GM19043 (cell line): ENCODE measurements around the gene PBX3.

Experiments used
- ATAC-seq: cut with Tn5 transposase; IDR thresholded peaks from one replicate; pipeline ENCODE4 v1.9.1; 2021; ENCODE audit warnings: low read depth; ENCODE audit not compliant: unreplicated experiment

The PBX3 gene

DNA sequence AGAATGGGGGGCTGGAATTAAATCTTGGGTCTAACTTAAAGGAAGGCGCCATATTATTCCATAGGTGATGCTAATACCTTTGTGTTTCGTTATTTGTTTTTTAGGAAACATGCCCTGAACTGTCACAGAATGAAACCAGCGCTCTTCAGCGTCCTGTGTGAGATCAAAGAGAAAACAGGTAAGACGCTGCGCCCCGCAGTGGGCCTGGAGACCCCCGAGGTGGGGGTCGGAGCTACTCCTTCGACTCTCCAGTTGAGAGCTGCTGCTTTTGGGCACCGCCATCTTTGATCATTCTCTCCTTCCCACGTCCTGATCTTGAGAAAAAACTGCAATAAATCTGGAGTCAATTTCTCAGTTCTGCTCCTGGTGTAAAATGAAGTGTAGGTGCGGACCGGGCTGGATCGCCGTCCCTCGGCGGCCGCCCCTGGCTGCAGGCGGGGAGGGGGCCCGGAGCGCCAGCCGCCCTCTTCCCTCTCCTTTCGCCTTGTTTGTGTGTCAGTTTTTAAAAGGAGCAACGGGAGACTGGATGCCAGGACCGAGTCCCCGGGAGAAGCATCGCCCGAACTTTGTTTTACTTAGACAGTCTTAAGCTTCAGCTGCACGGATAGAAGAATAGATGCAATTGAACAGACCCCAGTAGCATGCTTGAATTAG is 1.4 kb downstream of the PBX3 start:
- no peak for ATAC-seq

DNA sequence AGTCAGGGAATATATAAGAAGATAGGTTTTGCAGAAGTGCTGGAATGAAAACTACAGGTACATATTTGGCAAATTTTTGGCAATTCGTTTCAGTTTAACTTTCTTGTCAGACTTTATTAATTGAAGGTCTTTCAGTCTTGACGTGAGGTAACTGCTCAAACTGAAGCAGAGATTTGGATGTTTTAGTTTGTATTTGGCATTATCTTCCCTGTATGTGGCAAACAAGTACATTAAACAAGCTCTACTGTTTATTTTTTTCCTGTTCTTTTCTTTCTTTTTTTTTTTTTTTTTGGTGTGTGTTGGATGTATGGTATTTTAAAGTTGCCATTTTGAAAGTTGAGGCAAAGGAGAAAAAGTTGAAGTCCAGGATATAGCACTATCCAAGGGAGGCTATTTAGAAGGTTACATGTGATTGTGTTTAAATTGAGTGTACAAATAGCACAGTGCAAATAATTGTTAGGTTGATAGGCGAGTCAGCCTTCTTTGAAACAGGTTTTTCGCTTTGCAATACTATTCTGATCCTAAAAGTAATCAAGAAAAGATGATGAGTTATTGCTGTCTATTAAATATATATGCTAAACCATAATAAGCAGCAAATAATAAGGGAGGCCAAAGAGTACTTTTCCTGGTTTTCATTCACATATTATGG is 2.2 kb downstream of the PBX3 start:
- no peak for ATAC-seq

GRCh38 chr9:125749951-125750626 is 2.9 kb downstream of the PBX3 start:
- no peak for ATAC-seq

- no peak for ATAC-seq
Observed at GRCh38 chr9:125750627-125751011, 3.4 kb downstream of the PBX3 start.

GRCh38 chr9:125752070-125752628 is 5.0 kb downstream of the PBX3 start:
- no peak for ATAC-seq

DNA sequence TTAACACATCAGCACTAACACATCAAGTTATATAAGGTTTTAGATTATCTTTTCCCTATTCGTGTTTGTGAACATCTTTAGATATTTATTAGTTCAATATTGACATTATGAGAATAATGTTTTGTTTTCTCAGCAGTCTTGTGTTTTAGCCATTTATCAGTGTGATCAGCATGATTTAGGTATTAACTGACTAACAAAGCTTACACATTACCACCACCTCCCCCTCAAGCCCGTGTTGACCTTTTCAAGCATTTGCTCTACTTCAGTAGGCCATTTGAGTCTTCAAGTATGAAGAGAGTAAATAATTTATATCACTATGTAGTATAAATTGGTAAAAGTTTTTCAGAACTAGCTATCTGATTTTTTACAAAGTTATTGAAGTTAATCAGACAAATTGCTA is 6.9 kb downstream of the PBX3 start:
- ATAC-seq, result no peak

DNA sequence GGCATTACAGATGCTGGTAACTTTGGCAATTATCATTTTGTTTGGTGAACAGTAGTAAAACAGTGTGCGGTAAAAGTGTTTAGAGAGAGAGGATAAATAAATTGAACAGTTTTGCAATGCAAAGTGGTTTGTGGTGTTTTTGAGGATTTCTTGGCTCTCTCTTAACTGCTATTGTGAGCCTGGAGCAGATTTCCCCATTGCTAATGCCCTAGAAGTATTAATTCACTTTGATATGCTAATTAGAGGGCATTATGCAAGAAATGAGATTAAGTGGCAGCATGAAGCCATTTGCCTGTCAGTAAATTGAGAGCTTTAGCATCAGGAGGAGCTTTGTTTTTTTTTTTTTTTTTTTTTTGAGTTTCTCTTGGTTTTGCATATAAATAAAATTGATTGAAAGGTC is 8.2 kb downstream of the PBX3 start:
- ATAC-seq, result no peak

- ATAC-seq, result no peak
Observed at GRCh38 chr9:125756518-125756917, 9.3 kb downstream of the PBX3 start.

DNA sequence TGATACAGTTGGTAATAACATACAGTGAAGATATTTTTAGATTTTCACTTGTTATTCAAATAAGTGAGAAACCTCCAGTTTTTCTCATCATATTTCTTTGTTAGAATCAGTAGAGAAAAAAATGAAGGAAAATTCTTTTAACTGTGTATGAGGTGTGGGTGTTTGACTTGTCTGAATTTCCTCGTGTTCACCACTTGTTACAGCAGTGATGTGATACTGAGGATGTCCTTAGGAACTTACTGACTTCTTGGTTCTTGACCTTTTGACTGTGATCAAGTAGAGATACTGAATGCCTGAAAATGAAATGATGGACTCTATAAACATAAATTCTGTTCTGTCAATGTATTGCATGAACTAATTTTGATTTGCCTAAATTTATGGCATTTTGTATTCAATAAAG is 10.7 kb downstream of the PBX3 start:
- ATAC-seq, result no peak

- ATAC-seq, result no peak
Observed at GRCh38 chr9:125758986-125759763, 12.0 kb downstream of the PBX3 start.

DNA sequence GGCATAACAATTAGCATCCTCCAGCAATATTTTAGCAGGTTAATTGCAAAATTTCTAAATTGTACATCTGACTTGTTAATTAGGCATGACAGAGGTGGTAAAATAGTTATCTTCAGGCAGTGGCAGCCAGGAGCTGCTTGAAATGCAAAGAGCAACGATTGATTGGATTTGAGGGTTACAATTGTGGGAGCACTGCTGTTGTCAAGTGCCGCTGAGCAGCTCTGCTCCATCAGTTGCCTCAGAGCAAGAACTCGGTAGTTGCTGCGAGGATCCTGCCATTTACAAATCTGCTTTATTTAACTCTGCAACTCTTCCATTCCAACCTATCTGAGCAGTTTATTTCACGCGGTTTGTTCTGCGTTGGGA is 12.6 kb downstream of the PBX3 start:
- ATAC-seq, result no peak

DNA sequence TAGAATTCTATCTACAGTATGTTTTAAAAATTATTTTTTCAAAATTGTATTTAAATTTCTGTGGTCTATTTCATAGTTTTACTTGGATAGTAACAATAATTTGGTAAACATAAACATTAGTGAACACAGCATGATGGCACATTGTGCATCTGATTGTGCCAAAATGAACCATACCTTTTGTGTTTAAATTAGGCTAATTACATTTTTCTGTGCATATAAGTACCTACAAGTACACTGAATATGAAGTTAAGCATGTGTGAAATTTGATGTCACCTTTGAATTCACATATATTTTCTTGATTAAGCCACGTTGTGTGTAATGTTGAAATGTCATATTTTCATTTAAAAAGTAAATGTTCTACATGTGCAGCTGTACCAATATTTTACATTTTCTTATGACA is 13.4 kb downstream of the PBX3 start:
- no peak for ATAC-seq

DNA sequence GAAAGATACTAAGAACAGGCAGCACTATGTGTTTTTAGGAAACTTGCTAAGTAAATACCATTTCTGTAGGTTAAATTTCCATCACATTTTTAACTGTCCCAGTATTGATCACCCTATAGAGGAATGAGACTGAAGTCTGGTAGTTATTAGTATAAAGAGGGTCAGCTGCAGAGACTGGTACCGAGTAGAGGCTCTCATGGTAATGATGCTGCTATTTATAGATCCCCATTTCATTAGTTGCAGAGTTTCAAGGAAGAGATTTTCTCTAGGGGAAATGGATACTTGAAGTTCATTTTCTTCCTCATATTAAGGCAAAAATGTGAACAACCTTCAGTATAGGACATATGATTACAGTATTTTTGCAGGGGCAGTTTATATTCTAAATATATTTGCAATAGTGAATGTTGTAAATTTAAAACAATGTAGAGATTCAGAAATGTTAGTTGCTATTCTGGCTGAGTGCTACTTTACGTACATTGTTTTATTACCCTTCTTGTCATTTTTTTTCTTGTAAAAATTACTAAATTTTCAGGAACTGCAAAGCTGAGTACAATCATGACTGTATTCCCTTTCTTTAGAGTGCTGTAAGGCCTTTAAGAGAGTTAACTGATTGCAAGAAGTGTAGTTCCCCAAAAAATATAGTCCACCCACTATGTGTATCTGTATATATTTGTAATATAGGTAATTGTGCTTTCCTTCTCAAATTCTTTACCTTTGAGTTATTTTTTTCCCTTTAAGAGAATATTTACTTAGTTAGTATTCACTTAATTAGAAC is 14.7 kb downstream of the PBX3 start:
- no peak for ATAC-seq

DNA sequence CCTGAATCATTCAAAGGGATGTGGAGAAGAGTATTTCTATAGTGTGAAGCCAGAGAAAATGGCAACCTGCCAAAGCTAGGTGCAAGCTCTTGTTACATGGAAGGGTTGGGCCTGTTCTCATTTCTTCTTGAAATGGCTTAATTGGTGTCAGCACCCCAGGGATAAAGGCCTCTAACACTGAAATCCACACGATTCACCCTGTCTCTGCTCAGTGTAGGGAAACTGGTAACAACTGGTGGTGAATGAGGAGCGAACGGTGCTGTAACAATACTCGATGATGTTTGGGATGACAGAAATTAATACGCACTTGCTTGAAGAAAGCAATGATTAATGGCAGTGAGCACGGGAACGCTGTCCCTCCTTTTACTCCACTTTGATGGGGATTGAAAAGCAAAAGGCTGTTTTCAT is 16.2 kb downstream of the PBX3 start:
- ATAC-seq, result no peak

GRCh38 chr9:125764198-125764597 is 17.0 kb downstream of the PBX3 start:
- ATAC-seq, result no peak

GRCh38 chr9:125766468-125767221 is 19.5 kb downstream of the PBX3 start:
- no peak for ATAC-seq

- ATAC-seq, result no peak
Observed at GRCh38 chr9:125767349-125767748, 20.2 kb downstream of the PBX3 start.

DNA sequence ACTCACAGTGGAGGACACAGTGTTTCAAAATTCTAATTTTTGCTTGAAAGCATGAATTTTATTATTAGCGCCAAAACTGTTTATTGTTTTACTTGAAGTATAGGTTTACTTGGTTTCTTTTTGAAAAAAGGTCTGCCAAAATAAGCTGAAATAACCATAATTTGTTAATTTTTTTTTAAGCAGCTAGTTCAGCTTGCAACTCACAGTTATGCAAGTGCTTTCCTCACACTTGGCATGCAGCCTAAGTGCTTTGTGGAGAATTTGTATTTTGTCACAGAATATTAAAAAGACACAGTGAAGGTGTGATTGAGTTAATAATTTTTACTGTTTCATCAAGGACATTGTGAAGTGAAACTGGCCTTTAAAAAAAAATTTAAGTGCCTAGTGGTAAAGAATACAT is 21.6 kb downstream of the PBX3 start:
- ATAC-seq, result no peak

GRCh38 chr9:125771037-125771436 is 23.9 kb downstream of the PBX3 start:
- no peak for ATAC-seq

DNA sequence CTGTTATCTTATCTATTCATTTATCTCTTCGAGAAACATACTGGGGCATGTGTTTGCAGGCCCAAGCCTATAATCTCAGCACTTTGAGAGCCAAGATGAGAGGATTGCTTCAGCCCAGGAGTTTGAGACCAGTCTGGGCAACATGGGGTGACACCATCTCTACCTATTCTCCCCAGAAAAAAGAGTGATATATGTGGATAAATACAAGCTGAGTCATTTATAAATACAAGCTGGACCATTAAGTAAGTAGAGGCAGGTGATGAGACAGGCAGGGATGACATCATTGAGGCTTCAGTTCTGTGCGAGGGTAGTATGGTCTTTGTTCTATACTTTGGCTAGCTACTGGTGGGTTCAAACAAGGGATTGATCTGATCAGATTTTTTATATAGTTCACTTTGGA is 25.6 kb downstream of the PBX3 start:
- no peak for ATAC-seq
